SH-SY5Y (cell line): ENCODE data around the gene CTIF.

Experiments
- GATA2 ChIP-seq: IDR thresholded peaks from 2 replicates; pipeline ENCODE4 v1.6.1; 2011; ENCODE audit warnings: mild to moderate bottlenecking, low read depth, low read length
- GATA3 ChIP-seq: IDR thresholded peaks from 2 replicates; pipeline ENCODE4 v1.6.1; 2011; ENCODE audit warnings: low read depth, mild to moderate bottlenecking, low read length, moderate library complexity

- TF ChIP-seq GATA3: no peak
- TF ChIP-seq GATA2: no peak
Observed at GRCh38 chr18:48848641-48849143, 309.9 kb downstream of the CTIF start.
